Midbrain (tissue), 1 donor: ENCODE results near the gene TMEM218.
A peak's percentile ranks its signal among the peaks of the same experiment; 100 is the strongest.

Experiments used
- DNase-seq: peaks from one replicate; lab custom pipeline; 2025; lab: John Stamatoyannopoulos, UW

Gene TMEM218

DNA sequence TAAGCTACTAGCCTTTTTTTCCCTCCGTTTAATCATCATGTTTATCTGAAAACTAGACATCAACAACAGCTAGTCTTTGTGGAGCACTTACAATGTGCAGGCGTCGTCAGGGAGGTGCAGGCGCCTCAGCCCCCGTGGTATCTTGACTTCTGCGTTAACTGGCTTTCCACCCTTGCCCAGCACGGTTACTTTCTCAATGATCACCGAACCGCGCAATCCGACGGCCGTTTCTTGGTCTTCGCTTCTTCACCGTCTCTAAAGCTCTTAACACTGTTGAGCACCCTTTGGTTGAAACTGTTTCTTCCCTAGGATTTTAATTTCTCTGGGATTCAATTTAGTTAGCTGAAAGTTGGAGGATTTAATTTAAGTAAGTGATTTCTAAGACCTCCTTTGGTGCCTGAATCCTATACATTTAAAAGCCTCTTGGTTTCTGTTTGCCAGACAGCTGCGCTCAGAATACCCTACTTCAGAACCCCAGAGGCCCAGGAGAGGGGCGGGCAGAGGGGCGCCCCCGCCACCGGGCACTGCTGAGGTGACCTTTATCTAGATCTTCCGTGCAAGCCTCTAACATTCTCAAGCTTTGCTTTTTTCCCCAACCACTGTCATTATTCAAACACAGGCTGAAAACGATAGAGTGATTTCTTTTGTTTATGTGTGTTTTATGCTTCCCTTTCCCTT, 18.0 kb upstream of the TMEM218 start:
- no peak for DNase-seq

DNA sequence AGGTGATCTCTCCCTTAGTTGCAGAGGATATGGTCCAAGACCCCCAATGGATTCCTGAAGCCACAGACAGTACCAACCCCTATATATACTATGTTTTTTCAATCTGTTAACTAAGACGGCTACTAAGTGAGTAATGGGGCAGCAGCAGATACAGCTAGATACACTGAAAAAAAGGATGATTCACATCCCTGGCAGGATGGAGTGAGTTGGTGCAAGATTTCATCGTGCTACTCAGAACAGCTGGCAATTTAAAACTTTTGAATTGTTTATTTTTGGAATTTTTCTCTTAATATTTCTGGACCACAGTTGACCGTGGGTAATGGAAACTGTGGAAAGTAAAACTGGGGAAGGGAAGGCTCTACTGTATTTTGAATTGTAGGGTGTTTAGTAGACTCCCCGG, 17.0 kb upstream of the TMEM218 start:
- no peak for DNase-seq

DNA sequence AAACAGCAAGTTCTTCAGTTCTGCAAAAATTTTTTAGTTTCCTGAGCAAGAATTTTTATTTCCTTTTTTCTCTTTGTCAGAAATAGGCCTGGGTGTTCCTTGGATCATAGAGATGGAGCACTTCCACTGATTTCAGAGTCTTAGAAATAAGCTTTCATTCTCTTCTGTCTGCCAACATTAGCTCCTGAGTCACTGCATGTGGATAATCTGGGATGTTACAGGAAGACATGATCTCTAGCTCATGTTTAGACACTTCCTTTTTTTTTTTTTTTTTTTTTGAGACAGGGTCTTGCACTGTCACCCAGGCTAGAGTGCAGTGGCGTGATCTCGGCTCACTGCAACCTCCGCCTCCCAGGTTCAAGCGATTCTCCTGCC, 13.2 kb upstream of the TMEM218 start:
- DNase-seq, result no peak

DNA sequence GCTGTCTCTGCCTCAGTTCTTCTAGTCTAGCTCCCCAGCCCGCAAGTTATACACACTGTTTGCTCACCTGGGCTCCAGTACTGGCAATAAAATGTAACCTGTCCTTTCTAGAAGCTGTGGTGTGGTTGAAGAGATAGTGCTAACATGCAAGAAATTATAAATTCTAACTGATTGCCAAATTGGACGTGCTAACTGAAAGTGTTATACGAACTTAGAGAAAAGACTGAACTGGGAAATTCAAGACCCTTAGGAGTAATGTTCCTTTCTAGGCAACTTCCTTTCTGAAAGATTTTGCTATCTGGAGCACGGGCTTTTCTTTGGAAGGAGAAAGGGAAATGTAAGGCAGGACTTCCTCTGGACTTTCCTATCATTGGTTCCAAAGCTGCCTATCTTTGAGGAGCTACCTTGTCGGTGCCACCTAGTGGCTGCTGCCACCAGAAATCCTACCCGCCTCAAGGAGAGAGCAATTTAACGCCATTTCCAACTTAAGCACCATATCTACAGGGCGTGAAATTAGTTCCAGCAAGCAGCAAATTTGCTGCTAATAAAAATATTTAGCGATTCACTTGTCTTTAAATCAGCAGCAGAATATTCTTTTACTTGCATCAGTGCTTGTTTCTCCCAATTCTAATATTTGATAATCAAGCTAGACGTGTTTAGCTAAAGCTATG, 12.7 kb upstream of the TMEM218 start:
- peak; percentile 36 for DNase-seq

DNA sequence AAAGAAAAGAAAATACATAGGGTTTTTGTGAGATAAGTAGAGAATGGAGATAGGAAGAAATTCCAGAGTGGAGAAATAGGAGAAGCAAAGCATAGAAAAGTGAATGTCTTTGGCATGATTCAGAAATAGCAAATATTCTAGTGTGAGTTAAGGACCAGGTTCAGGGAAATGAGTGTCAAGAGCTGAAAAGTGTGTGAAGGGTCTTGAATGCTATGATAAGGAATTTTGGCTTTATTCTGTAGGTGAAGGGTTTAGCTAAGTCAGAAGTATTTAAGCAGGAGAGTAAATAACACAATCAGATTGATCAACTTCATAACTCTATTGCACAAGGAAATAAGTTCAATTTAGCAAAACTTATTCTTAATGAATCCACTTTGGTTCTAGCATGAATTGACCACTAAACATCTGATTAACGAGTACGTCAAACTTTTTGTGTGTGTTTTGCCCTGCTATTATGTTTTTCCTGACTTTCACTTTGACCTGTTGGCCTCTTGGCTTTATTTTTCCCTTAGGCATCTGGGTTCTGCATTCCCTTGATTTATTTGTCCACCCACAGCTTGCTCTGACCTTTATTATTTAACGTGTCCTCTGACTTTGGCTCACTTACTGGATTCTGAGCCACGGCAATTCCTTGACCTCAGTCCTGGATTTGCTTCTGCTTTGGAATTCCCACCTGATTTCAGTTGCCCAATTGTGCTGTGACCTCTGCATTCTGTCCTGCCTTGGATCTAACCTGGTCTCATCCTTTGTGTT, 11.9 kb upstream of the TMEM218 start:
- no peak for DNase-seq

DNA sequence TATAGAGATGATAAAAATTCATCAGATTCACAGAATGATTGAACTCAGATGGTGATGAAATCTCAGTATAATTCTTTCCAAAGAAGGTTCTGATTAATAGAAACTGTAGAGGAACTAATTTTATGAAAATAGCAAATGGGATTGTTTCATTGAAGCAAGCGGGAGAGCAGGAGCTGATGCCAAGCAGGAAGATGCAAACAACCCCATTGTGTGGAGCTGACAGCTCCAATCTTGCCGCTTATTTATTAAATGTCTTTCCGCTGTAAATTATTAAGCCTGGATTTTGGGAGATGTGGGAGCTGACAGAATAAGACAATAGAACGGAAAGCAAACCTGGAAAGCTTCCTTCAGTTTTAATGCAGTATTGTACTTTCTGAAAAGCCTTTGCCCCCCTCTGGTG, 6.0 kb upstream of the TMEM218 start:
- DNase-seq, result no peak

DNA sequence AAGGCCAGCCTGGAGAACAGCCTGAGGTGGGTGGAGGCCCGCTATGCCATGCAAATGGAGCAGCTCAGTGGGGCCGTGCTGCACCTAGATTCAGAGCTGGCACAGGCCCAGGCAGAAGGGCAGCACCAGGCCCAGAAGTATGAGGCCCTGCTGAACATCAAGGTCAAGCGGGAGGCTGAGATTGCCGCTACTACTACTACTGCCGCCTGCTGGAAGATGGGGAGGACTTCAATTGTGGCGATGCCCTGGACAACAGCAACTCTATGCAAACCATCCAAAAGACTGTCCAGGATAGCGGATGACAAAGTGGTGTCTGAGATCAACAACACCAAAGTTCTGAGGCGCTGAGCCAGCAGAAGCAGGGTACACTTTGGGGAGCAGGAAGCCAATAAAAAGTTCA, 3.1 kb upstream of the TMEM218 start:
- DNase-seq, result no peak

DNA sequence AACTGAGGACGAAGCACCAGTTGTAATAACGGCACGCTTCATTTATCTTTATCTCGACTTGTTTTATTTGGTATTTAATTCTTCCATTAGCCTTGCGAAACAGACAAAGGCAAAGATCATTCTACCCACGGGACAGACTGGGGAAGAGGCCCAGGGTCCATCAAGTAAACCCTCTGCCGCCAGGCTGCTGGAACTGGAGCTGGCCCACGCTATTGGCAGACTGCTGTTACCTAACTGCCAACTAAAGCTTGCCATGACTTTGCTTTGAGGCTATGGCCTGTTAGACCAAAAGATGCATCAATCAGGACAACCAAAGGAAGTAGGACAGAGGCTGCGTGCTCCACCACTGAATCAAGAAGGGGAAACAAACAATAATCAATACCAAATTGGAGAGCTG, 780 bp upstream of the TMEM218 start:
- DNase-seq, result no peak

DNA sequence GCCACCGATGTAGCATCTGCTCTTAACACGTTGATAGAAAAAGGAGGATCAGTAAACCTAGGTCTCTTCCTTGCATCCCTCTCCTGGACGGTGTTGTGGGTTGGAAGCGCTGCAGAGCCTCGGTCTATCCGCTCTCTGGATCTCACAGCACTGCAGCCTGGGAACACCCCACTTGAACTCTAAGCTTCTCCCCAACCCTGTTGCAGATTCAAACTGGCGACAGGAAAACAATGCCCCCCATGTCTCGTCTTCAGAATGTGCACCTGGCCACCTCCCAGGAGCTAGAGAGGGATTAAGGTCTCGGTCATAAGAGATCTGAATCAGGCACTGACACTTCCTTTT, 454 bp downstream of the TMEM218 start:
- DNase-seq, result no peak

DNA sequence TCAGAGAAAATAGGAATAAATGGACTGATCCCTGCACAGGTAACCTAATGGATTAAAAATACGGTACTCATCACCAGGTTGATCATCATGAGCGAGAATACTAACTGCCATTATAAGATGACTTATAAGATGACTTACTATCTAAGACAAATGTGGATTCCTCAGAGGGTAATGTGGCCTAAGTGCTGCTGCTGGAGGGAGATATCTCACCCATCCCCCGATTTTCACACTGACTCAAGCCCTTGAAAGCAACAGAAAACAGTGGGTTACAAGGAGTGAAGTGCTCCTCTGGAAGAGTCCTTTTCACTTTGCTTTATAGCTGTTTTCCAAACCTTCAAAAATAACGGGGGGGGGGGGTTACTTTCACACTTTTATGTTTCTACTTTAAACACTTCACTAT, 920 bp downstream of the TMEM218 start:
- DNase-seq, result no peak

DNA sequence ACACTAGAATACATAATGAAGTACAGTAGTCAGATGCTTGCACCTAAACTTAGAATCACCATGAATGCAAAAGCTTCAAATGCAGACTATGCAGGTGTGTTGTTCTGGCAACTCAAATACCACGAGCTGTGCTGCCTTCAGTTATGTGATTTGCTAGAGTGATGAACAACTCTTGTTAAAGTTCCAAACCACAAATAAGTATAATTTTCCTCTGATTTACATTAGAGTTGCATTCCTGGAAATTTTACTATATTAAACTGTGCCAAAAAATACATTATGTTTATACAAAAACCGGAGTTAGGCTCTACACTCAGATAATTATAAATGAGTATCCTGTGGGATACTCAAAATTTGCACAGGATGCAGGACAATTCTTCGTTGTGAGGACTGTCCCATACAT, 3.0 kb downstream of the TMEM218 start:
- DNase-seq, result no peak

DNA sequence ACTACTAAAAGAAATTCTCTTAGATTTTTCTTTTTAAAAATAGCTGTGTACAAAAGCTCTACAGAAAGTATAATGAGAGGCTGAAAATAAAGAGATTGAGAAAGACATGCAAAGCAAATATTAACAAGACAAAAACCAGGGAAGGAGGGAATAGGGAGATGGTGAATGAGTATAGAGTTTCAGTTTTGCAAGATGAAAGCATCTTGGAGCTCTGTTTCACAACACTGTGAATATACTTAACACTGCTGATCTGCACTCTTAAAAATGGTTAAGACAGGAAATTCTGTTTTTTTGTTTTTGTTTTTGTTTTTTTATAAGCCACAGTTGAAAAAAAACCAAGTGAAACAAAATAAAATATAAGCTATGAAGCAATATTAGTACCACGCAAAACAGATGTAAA, 5.5 kb downstream of the TMEM218 start:
- DNase-seq, result no peak

DNA sequence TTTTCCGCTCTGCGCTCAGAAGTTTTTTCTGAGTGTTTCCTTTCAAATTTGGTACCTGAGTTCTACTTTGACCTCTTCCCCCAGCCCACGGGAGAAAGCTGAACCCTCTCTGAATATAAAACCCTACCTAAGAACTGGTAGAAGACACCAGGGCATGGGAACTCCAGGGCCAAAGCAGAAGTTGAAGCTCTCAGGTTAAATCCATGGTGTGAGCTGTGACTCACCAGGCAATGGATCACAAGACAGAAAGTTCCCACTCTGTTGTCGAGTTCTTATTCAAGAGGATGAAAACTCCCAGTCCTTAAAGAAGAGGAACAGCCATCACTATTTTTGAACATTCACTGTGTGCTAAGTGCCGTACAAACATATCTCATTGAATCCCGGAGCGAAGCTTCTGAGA, 8.9 kb downstream of the TMEM218 start:
- peak; percentile 21 for DNase-seq

DNA sequence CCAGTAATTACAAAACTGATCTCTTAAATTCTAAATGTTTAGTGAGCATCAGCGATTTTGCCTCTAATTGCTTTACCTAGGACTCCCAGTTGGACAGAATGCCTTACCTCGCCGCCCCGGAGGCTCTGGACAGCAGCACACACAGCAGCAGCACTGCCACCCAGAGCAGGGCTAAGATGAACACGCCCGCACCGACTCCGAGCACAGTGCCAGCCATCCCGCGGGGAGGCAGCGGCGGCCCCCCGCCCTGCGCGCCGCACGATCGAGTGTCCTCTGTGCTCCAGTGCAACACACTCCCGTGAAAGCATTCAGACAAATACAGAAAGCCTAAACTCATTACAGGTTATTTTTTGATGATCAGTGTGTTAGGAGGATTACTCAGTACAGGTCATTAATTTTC, 9.4 kb downstream of the TMEM218 start:
- no peak for DNase-seq

DNA sequence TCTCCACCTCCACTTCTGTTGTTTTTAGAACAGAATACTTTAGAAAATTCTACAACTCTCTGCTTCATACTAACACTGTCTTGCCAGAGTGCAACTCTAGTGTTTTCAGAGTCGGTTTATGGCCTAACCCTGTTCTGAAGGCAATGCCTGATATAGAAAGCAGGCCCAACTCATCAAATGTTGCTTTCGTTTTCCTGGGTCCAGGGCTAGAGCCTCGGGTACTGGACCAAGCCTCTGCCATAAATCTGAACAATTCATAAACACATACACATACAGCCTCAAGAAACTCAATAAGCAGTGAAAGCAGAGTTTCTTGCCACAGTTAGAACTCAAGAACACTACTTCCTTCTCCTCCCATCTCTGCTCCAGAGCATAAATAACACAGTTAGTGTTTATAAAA, 9.8 kb downstream of the TMEM218 start:
- DNase-seq, result no peak

DNA sequence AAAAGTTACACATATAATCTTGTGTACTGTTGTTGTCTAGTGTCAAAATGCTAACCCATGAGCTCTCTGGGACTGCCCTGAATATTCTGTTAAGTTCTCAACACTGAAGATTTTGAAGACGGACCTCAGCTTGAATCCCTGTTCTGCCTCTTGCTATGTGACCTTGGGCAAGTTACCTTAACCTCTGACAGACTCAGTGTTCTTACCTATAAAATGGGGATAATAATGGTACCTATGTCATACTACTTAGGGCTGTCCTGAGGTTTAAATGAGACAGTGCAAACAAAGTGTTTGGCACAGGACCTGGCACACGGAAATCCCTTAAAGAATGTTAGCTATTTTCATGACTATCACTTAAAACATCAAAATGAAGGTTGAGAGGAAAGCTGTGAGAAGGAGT, 11.3 kb downstream of the TMEM218 start:
- DNase-seq, result no peak

DNA sequence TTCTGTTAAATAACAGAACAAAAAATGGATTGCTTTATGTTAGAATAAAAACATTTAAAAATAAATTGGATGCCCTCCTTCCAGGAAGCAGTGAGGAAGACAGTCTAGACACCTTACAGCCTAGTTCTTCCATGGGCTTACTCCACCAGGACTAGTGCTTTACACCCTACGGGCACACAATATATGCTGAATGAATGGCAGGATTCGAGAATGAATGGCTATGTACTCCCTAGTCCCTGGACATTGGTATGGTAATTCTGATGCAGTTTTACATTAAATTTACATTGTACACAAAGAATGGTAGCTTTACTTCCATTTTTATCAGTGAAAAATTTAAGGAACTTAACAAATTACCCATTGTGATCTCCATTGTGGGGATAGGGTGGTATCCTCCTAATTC, 16.7 kb downstream of the TMEM218 start:
- no peak for DNase-seq

DNA sequence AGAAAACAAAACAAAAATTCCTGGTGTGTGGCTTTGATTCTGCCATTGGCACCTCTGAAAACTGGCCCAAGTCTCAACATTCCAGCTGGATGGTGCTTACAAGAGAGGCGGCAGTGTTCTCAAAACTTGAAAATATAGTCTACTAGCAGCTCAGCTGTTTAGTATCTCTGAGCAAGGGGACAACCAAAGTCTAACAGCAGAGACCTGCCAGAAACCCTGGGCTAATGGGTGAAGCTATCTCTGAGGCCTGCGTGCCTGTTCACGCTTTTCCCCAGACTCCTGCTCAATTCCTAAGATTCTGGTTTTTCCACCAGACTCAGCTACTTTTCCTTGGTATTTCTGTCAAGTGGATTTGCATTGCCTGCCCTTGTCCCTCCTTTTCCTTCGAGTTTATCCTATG, 17.9 kb downstream of the TMEM218 start:
- DNase-seq, result no peak

DNA sequence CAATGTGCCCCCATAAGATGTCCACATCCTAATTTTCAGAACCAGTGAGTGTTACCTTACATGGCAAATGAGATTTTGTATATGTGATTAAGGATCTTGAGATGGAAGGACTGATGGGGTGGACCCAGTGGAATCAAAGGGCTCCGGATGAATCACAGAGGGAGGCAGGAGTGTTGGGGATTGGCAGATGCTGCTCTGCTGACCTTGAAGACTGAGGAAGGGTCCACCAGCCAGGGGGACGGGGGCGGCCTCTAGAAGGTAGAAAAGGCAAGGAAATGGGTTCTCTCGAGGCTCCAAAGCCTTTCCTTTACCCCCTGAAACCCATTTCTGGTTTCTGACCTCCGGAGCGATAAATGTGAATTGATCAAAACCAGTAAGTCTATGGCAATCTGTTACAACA, 18.8 kb downstream of the TMEM218 start:
- no peak for DNase-seq

DNA sequence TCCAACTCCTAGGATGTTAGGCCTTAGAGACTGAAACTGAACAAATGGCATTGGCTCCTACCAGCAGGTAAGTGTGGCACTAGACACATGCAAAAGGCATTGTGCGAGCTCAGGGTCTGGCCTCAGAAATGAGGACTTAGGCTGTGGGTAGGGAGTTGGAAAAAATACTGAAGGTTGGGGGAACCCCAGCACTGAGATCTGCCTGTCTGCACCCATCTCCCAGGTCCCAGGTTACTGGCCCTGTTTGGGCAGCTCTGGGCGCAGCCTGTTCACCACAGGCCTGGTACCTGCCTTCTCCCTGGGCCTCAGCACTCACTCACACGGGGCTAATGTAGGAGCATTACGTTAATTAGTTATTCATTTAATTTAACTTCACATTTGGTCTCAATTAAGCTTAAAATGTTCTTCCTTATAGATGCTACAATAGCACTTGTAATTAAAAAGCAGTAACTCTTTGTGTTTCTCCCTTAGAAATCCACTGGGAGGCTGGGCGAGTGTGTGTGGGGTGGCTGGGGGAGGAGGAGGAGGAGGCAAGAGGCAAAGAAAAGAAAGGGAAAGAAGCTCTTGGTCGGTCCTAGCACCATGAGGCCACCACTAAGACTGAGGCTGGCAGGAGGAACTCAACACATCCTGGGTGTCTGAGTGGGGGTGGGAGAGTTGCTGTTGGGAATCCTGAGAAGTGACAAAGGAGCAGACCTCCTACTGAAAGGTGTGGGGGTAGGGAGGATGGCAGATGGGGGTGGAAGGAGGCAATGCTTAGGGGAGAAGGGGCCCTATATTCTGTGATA, 19.4 kb downstream of the TMEM218 start:
- no peak for DNase-seq

DNA sequence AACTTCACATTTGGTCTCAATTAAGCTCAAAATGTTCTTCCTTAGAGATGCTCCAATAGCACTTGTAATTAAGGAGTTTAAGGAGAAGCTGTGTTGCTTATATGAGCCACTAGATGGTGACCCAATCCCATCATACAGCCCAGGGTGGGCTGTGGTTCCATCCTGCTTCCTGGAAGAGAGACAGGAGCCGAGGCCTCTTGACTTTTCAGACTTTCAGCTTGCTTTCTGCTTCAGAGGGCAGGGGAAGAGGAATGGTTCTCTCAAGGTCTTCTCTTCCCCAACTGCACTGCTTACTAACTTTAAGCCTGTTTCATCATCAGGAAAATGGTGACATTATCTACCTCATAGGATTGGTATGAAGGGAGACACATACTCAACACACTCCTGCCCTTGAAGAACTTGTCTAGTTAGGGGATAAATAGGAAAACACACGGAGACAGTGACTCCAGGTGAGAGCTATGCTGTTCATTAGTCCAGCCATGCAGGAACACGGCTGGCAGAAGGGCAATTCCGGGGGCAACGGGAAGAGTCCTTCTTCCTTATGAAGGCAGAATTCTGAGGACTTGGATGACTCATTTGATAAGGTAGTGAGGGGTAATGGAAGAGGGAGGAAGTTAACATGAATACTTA, 20.1 kb downstream of the TMEM218 start:
- peak; percentile 50 for DNase-seq

DNA sequence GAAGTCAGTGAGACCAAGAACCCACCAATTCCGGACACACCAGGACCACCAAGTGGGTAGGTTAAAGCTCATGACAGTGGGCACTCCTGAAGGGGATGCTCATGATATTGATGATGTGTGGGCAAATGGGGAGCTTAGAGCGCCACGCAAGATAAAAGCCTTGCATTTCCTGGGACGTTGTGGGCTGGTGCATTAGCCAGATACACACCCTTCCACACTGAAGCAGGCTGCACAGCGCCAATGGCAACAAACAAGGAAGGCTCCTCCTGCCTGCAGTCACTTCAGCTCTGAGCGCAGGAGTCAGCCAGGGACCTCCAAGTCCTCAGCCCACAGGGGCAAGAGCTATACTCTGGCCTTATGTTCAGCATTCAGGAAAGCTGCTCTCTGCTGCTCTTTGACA, 20.6 kb downstream of the TMEM218 start:
- DNase-seq, result no peak
